ENCODE results near the gene CACNA1C.
"Not testable (repeated sequence)": the region's sequence is repeated elsewhere in the genome, so short reads cannot be mapped to it uniquely, and the experiment has no call there.

CACNA1C gene

GRCh38 chr12:2692080-2692479 lies 639.3 kb downstream of the CACNA1C start:
- no peak for DNase-seq (ENCODE audit: low read depth in 2 of 2, low spot score in 1 of 2)

GRCh38 chr12:2693244-2693860 lies 640.6 kb downstream of the CACNA1C start:
- DNase-seq (ENCODE audit: low read depth in 2 of 2, low spot score in 1 of 2) = no peak

- DNase-seq (ENCODE audit: low read depth in 2 of 2, low spot score in 1 of 2) = no peak
These were observed 641.3 kb downstream of the CACNA1C start for GRCh38 chr12:2693980-2694610.

GRCh38 chr12:2696136-2696535 lies 643.3 kb downstream of the CACNA1C start:
- no peak for DNase-seq (ENCODE audit: low read depth in 2 of 2, low spot score in 1 of 2)

DNA sequence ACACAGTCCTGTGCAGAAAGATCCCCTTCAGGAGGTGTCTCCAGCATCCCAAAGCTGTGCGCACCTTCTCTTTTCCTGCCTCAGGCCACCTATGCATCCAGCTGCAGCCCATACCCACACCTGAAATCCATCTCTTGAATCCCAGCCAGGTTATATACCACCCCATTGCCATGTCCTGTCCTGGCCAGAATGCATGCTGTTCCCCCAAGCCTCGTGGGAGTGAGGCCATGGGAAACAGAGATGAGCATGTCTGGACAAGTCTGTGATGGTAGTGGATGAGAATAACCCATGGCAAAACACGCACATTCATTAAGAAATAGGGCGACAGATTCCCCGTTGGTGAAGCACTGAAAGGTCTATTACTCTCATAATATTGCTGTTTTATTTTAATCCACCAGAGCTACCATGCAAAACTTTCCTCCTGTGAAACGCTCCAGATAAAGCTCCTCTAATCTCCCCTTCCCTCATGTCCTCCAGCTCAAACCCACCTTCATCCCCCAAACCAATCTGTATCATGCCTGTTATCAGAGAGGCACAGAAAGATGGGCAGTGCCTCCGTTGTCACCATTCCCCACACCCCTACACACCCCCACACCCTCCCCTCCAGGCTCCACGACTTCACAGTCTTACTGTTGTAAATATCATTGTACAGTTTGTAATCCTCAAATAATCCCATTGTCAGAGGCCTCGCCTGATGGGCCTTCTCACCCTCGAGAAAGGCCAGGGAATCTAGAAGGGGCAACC lies 644.4 kb downstream of the CACNA1C start:
- no peak for DNase-seq (ENCODE audit: low read depth in 2 of 2, low spot score in 1 of 2)

DNA sequence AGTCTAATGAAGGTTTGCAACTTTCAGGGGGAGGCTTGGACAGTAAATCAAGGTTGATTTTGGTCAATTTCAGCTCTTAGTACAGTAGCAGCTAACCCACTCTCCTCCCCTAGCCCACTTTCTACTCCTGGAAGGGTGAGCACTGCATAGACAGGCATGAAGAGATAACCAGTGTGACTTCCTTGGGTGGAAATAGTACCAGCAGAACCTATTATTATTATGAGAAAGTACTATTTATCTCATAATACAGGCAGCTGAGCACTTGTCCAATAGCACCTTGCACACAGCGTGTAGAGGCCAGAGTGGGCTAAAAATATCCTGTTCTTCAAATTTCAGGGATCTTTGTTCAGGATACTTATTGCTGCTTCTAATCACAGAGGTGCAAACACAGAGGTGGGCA lies 645.8 kb downstream of the CACNA1C start:
- DNase-seq (ENCODE audit: low read depth in 2 of 2, low spot score in 1 of 2) = no peak

GRCh38 chr12:2710701-2711100 lies 657.9 kb downstream of the CACNA1C start:
- DNase-seq (ENCODE audit: low read depth in 2 of 2, low spot score in 1 of 2) = no peak

DNA sequence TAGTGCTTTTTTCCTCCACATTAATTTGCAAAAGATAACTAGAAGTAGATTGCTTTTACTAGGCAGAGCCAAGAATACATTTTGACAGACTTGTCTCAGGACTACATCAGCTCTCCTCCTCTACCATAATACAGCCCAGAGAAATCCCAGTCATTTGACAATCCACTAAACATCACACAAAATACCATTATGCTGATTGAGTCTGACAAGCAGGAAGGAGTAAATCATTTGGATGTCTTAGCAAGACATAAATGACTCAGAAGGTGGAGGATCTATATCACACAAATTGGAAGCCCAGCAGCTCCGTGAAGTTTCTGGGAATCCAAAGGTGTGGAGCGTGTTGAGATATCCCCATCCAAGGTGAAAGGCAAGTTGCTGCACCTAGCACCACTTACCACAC lies 666.6 kb downstream of the CACNA1C start:
- no peak for DNase-seq (ENCODE audit: low read depth in 2 of 2, low spot score in 1 of 2)

GRCh38 chr12:2722806-2723205 lies 670.0 kb downstream of the CACNA1C start:
- DNase-seq (ENCODE audit: low read depth in 2 of 2, low spot score in 1 of 2) = no peak

DNA sequence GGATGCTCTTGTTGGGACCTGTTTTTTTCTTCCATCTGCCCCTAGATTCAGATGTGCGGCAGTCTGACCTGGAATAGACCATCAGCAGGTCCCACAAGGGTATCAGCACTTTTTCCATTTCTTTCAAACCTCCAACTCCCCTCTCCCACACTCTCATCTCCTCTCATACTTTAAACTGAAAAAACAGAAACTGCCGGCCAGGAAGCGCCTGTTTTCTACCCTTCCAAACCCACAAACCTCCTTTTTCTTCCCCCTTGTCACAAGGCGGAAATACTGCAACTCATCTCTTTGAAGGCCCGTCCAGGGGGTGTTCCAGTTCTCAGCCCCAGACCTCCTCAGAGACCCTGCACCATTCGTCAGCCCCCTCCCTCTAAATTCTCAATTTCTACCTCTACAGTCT lies 679.5 kb downstream of the CACNA1C start:
- no peak for DNase-seq (ENCODE audit: low read depth in 2 of 2, low spot score in 1 of 2)

DNA sequence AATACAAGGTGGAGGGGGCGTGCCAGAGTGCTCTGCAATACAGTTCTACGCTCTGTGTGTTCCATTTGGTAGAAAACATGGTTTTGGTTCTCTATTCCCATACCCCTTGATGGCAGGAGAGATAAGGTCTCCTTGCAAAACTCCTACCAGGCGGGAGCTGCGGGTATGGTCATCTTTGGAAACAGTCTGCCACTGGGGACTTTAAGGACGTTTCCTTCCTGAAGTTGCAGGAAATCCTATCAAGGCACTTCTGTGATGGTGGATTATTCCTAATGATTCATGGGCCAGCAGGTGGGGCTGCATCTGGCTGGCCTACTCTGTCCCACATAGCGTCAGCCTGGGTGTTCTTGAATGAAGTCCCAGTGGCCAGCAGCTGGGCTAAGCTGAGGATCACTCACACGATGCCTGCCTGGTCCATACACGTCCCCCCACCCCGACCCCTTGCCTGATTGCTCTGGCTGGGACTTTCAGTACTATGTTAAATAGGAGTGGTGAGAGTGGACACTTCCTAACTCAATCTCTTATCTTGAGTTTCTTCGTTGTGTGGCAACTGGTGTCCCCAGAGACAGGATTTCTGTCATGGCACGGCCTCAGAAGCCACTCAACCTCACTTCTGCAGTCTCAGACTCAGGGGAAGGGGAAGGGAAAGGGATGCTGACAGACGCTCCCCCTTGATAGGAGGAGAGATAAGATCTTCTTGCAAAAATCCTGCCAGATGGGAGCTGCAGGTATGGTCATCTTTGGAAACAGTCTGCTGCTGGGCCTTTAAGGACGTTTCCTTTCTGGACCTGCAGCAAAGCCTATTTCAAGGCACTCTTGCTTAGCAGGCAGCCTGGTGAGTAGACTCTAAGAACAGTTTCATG lies 680.9 kb downstream of the CACNA1C start:
- DNase-seq (ENCODE audit: low read depth in 2 of 2, low spot score in 1 of 2) = no peak

- DNase-seq (ENCODE audit: low read depth in 2 of 2, low spot score in 1 of 2) = no peak
These were observed 682.6 kb downstream of the CACNA1C start for GRCh38 chr12:2735432-2735831.

GRCh38 chr12:2737656-2738241 lies 685.0 kb downstream of the CACNA1C start:
- DNase-seq (ENCODE audit: low read depth in 2 of 2, low spot score in 1 of 2) = no peak

- no peak for DNase-seq (ENCODE audit: low read depth in 2 of 2, low spot score in 1 of 2)
These were observed 686.3 kb downstream of the CACNA1C start for GRCh38 chr12:2739069-2739468.

GRCh38 chr12:2739832-2740641 lies 687.2 kb downstream of the CACNA1C start:
- DNase-seq (ENCODE audit: low read depth in 2 of 2, low spot score in 1 of 2) = no peak

DNA sequence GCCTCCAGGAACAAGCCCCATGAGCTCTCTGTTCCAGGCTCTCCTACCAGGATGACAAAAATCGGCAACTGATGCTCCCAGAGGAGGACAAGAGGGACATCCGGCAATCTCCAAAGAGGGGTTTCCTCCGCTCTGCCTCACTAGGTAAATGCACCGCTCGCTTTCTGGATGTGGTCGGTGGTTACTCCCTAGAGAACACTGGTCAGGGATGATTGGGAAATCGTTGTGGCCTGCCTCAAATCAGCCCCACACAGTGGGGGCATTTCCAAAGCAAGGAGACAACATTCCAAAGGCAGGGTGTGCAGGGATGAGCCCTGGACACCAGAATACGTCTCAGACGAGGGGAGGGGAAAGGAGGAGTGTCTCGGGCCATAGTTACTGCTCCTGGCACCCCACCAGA lies 689.2 kb downstream of the CACNA1C start:
- DNase-seq (ENCODE audit: low read depth in 2 of 2, low spot score in 1 of 2) = not testable (repeated sequence)

DNA sequence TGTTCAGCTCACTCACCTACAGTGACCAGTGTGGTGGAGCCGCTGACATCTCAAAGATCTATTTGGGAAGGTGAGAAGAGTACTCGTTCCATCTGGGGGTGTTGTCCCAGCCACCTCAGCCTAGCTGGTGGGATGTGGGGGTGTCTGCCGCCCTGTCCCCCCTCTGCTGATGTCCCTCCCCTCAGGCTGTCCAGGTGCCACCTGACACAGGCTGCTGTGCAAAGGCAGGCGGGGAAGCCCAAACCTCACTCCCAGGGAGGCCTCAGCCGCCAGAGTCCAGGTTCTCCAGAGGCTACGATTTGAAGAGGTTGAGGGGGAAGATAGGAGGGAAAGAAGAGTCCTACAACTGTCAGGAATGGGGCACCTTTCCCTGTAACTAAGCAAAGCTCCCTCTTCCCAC lies 690.7 kb downstream of the CACNA1C start:
- no peak for DNase-seq (ENCODE audit: low read depth in 2 of 2, low spot score in 1 of 2)

DNA sequence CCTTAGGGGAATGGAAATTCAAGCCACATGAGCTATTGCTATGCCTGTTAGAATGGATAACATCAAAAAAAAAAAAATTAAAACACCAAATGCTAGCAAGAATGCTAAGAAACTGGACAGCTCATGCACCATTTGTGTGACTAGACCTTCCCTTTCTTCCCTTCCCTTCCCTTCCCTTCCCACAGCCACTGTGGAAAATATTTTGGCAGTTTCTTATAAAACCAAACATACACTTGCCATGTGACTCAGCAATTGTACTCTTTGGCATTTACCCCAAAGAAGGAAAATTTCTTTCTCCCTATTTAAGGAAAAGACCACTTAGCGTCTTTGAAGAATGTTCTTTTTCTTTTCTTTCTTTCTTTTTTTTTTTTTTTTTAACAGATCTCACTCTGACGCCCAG lies 692.9 kb downstream of the CACNA1C start:
- no peak for DNase-seq (ENCODE audit: low read depth in 2 of 2, low spot score in 1 of 2)

Data from stimulated activated CD8-positive, alpha-beta memory T cell treated with anti-CD3 and anti-CD28 coated beads, Interleukin-4, amount 100 ng/mL, for 1 hour (primary cell).